NCI-H774 (cell line): ENCODE data around the gene GPS1.
"Not testable (repeated sequence)": the region's sequence is repeated elsewhere in the genome, so short reads cannot be mapped to it uniquely, and the experiment has no call there.

Experiments
- DNase-seq: peaks from one replicate; lab custom pipeline; 2025; lab: John Stamatoyannopoulos, UW

Gene GPS1

DNA sequence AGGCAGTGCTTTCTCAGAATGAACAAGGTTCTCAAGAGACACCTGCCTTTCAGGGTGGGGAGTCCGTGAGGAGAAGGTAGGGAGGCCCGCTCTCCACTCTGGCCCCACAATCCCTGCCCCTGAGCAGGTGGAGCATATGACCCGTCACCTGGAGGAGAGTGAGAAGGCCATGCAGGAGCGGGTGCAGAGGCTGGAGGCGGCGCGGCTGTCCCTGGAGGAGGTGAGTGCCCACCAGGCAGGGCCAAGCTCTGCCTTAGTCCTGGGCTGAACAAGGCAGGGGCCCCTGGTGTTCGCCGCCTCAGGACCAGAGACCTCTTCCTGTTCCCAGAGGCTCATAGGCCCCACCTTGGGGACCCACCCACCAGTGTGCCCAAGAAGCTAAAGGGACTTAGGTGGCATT is 22.7 kb upstream of the GPS1 start:
- no peak for DNase-seq

DNA sequence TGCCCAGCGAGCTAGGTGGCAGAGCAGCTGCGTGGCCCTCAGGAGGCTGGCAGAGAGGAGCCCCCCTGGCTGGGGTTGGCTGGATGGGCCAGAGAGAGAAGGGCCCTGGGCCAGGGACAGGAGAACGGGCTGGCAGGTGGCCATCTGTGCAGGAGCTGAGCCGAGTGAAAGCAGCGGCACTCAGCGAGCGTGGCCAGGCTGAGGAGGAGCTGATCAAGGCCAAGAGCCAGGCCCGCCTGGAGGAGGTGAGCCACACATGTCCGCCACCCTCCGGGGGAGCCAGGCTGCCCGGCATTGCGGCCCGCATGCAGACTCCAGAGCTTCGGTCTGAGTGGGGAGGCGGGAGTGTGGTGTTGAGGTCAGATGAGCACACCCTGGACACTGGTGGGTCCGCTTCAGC is 22.3 kb upstream of the GPS1 start:
- no peak for DNase-seq

DNA sequence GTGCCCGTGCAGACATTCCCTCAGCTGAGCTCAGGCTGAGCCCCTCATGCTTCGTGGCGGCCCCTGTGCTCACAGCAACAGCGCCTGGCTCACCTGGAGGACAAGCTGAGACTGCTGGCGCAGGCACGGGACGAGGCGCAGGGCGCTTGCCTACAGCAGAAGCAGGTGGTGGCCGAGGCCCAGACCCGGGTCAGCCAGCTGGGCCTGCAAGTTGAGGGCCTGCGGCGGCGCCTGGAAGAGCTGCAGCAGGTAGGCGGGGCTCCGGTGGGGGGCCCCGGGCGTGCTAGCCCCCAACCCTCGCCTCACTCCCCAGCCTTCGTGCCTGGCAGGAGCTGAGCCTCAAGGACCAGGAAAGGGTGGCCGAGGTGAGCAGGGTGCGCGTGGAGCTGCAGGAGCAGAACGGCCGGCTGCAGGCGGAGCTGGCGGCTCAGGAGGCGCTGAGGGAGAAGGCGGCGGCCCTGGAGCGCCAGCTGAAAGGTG is 21.7 kb upstream of the GPS1 start:
- DNase-seq = no peak

DNA sequence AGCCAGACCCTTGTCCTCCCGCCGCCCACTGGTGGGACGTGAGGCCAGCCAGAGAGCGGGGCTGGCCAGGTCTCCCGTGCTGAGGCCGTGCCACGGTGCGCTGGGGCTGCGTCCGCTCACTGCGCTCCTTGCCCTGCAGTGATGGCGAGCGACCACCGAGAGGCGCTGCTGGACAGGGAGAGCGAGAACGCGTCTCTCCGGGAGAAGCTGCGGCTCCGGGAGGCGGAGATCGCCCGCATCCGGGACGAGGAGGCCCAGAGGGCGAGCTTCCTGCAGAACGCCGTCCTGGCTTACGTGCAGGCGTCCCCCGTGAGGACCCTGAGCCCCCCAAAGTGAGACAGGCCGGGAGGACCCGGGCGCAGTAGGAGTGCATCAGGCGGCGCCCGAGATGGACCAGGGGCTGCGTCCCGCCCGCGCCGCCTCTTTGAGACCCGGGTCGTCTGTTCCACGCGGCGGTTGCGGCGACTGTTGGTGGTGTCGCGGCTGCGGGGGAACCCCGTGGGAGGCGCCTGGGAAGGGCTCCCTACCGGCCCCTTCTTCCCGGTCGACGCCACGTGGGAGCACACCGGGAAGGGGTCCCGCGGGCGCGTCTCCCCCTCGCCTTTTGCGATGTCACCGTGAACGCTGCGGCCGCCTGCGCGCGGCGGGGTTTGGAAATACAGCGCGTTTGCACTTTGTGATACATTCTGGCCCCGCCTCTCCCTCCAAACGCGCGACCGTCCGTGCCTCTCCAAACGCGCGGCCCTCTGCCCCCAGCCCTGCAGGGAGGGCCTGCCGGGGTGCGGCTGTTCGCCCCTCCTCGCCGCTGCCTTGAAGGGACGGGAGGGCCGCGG is 21.0 kb upstream of the GPS1 start:
- DNase-seq = peak; percentile 90

DNA sequence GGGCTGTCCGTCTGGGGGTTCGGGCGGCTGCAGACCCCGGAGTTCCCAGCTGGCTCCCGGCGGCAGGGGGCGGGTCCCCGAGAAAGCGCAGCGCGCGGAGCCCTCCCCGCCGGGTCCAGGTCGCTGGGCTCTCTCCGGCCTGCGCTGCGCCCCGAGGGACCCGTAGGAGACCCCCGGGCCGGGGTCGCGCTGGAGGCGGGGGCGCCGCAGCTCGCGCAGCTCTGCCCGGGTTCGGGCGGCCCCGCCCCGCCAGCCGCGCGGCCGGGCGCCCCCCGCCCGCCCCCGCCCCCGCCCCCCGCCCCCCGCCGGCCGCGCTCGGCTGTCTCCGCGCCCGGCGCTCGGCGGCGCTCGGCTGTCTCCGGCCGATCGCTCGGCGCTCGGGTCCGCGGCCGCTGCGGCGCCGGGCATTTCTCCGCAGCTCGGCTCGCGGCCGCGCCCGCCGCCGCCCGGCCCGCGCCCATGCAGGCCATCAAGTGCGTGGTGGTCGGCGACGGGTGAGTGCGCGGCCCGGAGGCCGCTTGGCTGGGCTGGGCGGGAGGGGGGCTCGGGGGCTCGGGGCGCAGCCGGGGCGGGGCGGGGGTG is 20.3 kb upstream of the GPS1 start, which contains the start of gene RAC3:
TSS of gene RAC3 (plus strand) at position 376 of the 582 bp plus-strand sequence. CDS start at position 460, 84 bp downstream.
- DNase-seq = peak; percentile 68

DNA sequence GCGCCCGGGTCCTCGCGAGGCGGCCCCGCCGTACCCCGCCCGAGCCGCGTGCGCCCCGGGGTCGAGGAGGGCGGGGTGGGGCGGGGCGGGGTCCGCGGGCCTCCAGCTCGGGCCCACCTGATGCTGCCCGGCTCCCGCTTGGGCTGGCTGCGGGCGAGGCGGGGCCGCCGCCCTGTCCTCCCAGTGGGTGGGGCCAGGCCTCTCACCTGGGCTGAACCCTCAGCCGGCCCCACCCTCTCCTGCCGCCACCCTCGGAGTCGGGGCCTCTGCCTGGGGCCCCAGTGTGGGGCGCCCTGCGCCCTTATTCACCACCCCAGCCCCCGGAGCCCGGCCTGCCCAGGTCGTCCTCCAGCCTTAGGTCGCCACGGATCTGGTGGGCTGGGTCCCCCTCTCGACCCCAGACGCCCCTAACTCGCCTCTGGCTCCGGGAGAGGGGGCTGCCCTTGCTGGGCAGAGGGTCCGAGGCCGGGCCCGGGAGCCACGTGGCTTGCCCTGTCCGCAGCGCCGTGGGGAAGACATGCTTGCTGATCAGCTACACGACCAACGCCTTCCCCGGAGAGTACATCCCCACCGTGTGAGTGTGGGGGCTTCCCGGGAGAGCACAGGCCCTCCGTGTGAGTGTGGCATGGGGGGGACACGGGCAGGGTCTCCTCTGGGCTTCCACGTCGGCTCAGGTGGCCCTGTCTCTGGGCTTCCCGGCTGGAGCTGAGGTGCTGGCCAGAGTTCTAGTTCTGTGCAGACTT is 19.6 kb upstream of the GPS1 start:
- peak; percentile 82 for DNase-seq

DNA sequence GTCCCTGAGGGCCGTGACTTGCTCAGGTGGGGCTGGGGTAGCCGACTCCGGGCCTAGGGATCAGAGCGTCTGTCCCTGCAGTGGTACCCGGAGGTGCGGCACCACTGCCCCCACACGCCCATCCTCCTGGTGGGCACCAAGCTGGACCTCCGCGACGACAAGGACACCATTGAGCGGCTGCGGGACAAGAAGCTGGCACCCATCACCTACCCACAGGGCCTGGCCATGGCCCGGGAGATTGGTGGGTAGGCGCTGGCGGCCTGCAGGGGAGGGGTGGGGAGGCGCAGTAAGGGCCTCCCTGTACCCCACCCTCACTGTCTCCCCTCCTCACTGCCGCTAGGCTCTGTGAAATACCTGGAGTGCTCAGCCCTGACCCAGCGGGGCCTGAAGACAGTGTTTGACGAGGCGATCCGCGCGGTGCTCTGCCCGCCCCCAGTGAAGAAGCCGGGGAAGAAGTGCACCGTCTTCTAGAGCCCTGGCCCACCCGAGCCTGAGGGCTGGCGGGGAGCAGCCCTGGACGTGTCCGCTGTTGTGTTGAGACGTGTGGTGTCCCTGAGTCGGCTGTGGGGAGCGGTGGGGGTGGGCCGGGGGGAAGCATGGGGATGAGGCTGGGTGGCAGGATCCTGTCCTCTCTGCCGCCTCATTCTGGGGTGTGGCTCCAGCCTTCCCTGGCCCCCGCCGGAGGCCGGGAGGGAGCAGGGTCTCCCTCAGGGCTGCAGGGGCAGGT is 18.2 kb upstream of the GPS1 start:
- DNase-seq = no peak

DNA sequence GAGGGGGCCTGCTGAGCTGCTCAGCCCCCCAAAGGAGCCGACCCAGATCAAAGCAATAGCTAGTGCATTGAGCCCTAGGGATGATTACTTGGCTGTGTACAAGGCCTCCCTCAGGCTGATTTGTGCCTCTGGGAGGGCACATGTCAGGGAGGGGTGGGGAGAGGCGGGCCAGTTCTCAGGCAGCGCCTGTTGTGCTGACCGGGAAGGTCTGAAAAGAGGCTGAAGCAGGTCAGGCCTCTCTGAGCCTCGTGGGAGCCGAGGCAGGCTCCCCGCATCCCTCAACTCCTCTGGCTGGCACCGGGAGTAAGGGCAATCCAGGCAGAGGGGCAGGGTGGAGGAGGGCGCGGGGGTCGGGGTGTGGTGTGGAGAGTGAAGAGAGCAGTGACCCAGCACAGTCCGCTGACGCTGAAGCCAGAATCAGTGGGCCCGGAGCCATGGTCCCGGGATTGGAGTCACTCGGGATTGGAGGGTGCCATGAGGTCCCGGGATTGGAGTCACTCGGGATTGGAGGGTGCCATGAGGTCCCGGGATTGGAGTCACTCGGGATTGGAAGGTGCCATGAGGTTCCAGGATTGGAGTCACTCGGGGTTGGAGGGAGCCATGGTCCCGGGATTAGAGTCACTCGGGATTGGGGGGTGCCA is 17.2 kb upstream of the GPS1 start:
- no peak for DNase-seq

DNA sequence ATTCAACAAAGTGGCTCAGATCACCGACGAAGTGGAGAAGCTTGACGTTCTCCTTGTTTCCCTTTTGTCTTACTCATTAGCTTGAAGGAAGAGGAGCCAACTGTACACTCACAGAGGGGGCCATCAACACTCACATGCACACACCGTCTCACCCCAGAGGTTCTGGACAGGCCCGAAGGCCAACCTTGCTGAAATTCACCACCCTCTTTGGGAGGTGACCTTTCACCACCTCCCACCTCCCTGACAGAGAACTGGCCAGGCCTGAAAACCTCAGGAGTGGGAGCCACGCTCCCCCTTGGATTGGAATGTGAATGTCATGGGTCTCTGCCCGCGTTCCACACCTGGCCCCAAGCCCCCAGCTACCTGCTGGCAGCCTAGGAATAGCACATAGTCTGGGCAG is 16.2 kb upstream of the GPS1 start:
- DNase-seq = no peak

DNA sequence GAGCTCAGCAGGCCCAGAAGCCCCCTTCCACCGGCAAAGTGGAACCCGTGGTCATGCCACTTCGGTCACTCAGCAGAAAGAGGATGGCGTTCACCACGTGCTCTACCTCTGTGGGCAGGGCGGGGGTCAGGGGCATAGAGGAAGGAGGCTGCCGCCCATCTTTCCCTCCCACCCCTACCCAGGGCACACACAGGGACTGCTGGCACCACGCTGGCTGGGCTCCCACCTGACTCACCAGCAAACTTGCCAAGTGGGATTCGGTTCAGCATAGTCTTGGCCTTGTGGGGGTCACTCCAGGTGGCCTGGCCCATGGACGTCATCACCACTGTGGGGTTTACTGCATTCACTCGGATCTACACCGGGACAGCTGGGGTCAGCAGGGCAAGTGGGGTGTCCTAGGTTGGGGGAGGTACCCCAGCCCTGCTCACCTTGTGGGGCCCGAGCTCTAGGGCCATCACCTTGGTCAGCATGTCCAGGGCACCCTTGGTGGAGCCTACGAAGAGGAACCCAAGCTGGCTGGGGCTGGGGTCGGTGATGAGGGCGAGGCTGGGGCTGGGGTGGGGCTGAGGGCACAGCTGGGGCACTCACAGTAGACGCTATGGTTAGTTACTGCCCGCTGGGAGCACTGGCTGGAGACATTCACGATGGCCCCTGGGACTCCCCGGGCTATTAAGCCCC is 15.6 kb upstream of the GPS1 start:
- DNase-seq = no peak

DNA sequence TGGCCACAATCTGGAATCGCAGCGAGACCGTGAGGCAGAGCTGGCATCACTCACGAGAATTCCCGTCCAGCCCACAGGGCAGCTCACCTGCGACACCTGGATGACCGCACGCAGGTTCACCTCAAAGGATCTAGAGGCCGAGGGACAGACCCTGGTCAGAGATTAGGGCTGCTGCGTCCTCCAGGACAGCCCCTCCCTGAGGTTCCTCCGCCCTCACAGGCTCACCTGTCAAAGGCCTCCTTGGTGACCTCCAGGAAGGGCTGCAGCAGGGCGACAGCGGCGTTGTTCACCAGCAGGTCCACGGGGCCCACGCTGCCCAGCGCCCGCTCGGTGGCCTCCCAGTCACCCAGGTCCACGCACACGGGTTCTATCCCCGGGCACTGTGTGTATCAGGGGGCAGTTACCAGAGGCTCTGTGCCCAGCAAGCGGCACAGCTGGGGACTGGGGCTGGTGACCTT is 15.0 kb upstream of the GPS1 start:
- no peak for DNase-seq

DNA sequence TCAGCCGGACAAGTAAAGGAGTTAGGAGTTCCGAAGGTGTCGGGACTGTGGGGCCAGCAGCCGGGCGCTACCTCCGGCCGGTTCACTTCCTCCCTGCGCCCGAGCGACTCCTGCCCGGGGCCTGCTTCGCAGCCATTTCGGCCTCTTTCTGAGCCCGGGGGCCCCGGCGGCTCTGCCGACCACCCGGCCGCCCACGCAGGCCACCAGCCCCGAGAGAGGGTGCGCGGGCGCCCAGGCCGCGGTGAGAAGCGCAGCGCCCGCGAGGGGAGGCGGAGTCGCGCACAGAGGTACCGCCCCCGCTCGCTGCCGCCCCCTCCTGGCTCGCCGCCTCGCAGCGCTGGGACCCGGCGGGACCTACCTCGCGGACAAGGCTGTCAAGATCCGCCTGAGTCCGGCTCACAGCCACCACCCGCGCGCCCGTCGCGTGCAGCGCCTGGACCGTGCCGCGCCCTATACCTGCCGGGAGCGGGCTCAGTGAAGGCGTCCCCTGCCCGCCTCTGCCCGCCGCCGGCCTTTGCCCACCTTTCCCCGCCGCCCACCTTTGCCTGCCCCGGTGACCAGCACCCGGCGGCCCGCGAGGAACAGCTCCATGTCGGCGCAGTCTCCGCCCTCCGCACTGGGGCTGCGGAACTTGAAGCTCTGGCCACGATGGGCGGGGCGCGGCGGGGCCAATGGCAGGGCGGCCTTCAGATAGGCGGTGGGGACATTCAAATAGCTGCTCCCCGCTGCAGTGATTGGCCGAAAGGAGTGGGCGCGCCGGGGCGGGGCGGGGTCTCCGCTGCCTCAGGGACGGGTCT is 14.4 kb upstream of the GPS1 start, which contains the start of gene DCXR:
TSS of gene DCXR (minus strand) at position 606 of the 797 bp plus-strand sequence. CDS start at position 591, 15 bp downstream.
- DNase-seq = peak; percentile 98

DNA sequence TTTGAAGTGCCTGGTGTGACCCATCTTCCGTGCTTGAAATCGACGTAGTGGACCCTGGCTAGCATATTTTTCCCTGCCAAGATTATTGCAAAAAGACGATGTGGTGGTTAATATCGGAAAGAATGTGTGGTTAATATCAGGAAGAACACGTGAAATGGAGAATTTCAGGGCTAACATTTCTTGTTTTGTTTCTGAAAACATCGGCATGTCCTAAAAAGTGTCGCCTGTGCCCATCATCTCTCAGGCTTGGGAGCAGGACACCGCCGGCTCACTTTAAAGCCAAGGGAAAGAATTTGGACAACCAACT is 13.9 kb upstream of the GPS1 start:
- no peak for DNase-seq

DNA sequence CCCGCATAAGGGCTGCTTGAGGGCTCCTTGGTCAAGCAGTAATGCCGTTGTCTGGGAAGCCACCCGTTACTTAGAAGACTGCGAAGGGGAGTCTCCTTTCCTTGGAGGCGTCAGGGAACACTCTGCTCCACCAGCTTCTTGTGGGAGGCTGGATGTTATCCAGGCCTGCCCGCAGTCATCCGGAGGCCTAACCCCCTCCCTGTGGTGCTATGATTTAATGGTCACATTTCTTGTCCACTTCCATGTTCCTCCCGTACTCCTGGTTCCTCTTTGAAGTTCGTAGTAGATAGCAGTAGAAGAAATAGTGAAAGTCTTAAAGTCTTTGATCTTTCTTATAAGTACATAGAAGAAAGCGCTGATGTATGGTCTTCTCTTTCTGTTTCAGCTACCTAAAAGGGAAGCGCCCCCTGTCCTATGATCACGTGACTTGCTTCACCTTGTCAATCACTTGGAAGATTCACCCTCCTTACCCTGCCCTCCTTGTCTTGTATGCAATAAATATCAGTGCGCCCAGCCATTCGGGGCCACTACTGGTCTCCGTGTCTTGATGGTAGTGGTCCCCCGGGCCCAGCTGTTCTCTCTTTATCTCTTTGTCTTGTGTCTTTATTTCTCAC is 12.8 kb upstream of the GPS1 start:
- DNase-seq = not testable (repeated sequence)

DNA sequence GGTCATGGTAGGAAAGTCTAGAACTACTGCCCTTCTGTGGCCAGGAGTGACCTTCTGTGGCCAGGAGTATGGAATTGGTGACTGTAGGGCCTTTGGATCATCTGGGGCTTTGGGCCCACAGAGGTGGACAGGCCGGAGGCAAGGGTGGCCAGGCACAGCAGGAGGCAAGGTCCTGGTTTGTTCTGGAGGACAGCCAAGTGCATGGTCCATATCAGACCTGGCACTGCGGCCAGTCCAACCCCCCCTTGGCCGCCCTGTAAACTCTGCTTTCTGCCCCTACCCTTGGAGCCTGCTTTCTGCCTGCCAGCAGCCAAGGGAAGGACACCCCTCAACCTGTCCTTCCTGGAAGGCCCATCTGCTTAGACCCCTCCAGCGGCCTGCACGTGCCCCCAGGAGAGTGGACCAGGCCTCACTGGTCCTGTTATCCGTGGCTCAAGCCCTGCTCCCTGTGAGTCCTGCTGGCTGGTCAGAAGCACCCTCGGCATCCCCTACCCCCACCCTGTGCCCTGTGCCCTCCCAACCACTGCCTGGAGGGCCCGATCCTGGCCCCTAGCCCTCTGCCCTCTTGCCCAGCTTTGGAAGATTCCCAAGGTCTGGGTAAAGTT is 11.9 kb upstream of the GPS1 start:
- DNase-seq = no peak

DNA sequence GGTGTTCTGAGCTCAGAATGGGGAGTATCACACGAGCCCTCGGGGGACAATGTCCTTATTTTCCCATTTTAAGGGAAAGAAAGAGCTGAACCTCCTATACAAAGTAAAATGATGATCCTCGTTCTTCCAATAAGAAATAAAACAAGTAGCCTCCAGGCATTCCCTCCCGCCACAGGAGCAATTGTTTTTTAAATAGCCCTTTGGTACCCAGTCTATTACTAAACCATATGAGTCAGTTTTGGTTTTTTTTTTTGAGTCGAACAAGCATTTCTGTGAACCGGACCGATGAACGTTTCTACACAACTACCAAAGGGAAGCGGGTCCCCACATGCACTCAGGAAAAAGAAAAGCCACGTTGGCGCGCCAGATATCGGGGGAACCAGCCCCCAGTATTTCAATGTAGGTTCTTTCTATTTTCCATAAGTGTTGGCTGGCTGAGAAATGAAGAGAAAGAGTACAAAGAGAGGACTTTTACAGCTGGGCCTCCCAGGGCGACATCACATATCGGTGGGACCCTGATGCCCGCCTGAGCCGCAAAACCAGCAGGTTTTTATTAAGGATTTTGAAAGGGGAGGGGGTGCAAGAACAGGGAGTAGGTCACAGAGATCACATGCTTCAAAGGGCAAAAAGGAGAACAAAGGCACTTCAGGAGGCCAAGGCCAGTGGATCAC is 10.4 kb upstream of the GPS1 start:
- DNase-seq = no peak

DNA sequence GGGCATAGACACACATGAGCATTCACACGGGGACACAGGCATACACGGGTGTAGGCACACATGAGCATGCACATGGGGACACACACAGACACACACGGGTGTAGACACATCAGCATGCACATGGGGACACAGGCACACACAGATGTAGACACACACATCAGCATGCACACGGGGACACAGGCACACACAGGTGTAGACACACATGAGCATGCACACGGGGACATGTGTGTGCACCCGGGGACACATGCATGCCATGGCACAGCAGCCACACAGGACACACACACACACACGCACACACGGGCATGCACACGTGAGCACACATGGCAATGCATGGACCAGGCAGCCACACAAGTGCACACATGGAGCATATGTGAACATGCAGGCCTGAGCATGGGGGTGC is 9.0 kb upstream of the GPS1 start:
- DNase-seq = no peak

DNA sequence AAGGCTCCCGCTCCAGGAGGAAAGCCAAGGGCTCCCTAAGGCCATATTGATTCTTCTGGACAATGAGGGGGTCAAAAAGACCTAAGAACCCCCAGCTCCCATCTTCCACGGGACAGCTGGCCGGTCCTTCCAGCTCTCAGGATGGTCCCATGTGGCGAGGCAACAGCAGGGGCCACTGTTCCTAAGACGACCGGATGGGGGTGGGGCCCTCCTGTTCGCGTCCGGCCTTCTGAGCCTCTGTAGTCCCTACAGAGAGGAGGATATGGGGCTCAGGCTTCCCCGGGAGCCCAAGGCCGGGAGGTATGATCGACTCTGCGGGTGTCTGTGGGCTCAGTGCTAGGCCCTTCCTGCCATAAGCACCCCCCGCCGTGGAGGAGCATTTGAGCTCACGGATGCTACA is 8.2 kb upstream of the GPS1 start:
- DNase-seq = no peak
